UCSD-AML1 (cell line): ENCODE results near the gene KCND3.
A peak's percentile ranks its signal among the peaks of the same experiment; 100 is the strongest.
"Not testable (repeated sequence)": the region's sequence is repeated elsewhere in the genome, so short reads cannot be mapped to it uniquely, and the experiment has no call there.

Experiments used
- DNase-seq: peaks from one replicate; lab custom pipeline; 2025; ENCODE audit not compliant: unreplicated experiment; lab: John Stamatoyannopoulos, UW

Gene KCND3

DNA sequence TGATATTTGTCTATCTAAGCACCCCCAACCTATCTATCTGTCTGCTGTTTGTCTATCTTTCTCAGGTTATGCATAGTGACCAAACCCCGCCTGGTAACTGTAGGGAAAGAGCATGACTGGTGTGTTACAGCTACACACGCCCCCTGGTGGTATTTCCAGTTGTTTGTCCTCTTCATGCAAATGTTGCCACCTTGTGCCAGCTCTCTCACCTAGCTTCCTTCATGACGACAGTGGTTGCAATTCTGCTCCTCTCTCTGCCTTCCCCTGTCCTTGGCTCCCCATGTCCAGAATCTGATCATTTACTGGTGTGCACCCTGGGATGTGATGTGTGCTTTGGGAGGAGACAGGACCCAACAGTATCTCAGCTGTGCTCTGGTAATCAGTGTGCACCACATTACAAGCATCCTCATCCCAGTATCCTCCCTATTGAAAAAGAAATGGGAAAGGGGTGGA lies 242.2 kb downstream of the KCND3 start:
- peak; percentile 36 for DNase-seq

- no peak for DNase-seq
These were observed 242.9 kb downstream of the KCND3 start for GRCh38 chr1:111746614-111746999.

DNA sequence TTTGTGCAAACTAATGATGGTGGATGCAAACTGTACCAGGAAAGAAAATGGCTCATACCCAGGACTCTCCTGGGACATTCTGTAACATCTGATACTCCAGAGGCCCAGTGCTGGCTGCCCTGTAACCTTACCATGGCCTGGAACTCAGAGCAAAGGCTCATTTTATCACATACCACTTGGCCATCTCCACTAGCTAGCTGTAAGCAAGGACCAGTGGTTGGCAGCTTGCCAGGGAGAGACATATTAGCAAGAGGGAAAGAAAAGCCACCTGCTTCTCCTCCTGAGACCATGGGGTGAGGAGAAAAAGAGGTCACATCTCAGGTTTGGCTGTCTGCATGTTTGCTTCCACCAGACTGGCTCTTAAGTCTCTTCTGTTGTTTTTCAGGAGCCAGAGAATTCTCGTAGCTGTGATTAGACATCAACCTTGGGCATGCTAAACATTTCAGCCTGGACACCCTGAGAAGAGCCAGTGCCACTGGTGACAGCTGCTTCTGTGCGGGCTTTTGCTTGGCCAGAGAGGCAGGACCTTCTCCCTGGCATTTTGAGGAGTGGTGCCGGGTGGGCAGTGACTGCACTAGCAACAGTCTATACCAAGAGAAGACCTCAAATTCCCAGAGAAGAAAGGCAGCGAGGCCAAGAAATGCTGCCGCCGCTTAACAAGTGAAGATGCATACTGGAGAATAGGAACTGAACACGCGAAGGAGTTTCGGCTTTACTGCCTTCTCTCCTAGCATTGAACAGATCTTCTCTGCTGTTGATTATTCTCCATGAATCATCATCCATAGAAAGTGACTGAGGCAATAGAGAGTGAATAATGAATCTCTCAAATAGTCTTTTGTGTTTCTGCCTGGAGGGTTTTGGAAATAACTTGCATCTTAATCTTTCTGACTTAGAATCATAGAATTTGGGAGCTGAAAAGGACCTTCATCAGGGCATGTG lies 243.5 kb downstream of the KCND3 start:
- no peak for DNase-seq

DNA sequence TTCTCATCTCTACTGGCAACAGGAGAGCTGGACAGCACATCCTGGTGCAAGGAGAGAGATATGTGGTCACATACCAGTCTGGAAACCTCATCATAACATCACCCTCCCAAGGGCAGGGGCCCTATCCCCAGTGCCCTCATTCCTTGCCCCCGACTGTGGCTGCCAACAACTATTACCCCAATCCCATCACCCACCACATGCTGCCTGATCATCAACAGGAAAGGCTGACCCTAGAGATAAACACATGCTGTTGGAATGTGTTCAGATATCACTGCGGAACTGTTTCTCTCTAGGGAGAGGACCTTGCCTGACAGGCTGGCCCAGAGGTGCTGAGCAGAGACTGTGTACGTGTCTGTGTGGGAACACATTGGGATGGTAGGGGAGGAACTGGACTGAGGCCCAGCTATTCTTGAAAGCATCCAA lies 245.8 kb downstream of the KCND3 start:
- DNase-seq = no peak

DNA sequence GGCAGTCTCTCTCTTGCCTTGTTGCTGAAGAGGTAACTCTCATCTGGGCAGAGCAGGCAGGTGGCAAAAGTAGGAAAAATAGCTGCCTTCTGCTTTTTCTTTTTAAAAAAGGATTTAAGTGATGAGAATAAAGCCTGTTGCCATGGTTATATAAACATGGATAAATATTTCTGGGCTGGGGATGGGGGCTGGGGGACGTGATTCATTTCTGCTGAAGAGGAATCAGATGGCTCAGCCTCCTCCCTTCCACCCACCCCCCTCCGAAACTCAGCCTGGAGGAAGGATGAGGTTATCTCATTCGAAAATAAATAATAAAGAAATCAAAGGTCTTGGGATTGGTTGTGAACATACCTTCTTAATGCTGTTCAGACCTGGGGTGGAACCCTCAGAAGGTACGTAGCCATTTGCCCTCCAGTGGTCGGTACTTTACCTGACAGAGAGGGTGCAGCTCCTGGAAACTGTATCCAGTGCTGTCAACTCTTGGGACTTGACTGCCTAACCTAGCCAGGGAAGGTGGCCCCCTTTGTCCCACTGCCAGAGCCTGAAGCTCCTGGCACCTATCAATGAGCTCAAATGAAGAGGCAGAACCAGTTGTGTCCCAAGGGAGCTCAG lies 246.4 kb downstream of the KCND3 start:
- DNase-seq = no peak

GRCh38 chr1:111742292-111742691 lies 247.2 kb downstream of the KCND3 start:
- not testable (repeated sequence) for DNase-seq

DNA sequence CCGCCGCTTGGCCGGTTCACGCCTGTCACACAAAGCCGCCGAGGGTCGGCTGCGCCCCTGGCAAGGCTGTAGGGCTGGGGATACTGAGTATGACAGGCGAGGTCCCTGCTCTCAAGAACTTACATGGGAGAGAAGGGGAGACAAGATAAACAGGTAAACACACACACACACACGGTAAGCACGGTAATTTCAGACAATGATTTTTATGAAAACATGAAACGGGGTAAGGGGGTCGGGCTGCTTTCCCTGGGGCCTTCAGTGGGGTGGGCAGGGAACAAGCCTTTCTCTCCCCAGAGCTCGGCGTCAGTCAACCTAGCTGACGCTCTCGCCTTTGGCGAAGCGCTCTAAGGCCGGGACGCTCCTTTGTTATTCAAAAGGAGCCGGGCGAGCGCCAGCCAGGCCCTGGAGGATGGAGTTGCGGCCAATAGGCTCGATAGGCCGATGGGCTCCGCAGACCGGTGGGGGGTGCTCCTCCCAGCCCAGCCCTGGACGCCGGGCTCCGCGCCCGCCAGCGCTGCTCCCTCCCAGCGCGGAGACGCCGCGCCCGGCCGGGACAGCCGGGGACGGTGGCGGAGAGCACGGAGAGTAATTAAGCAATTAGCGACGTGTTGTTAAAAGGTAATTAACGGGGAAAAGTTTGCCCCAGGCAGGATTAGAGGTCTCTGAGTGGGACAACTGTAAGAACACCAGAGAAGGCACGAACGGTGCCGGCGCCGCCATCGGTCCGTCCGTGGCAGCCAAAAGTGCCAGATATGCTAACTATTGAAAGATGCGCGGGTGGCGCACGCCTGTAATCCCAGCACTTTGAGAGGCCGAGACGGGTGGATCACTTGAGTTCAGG lies 249.3 kb downstream of the KCND3 start:
- no peak for DNase-seq

- DNase-seq = peak; percentile 88
These were observed 250.1 kb downstream of the KCND3 start, which contains the start of gene INKA2 for GRCh38 chr1:111739194-111739924. Gene INKA2, minus strand, starts transcription at chr1:111739395. Its CDS starts 153 bp downstream, at chr1:111739242.

GRCh38 chr1:111738436-111739193 lies 250.9 kb downstream of the KCND3 start:
- DNase-seq = peak; percentile 37

GRCh38 chr1:111738133-111738435 lies 251.4 kb downstream of the KCND3 start:
- DNase-seq = no peak

GRCh38 chr1:111737216-111738132 lies 252.0 kb downstream of the KCND3 start:
- peak; percentile 30 for DNase-seq

DNA sequence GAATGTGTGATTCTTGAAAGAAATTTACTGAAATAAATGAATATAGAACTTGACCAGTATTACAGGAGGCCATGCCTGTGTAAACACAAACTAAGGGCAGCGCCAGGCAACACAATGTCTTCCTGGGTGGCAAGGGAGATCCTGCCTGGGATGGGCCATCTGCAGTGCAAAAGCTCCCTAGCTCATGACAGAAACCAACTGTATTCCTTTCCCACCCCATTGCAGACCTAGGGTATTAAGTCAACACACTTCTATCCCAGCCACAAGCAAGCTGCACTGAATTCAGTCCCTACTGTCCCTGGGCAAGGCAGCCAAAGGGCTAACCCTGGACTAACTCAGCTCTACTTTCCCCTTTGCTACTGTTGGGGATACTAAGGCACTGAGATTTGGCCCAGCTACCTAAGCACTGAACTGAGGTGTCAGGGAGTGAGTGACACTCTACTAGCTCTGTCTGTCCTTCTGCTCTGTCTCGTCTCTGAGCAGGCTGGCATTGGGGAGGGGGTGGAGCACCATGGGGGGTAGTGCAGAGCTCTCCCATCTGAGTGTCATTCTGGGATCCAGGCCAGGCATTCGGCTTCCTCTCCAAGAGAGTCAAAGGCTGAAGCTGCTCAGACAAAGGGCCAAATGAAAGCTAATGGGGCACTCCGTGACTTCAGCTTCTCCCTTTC lies 252.8 kb downstream of the KCND3 start:
- DNase-seq = no peak

GRCh38 chr1:111735858-111736544 lies 253.5 kb downstream of the KCND3 start:
- no peak for DNase-seq

- no peak for DNase-seq
These were observed 254.1 kb downstream of the KCND3 start for GRCh38 chr1:111735321-111735720.

DNA sequence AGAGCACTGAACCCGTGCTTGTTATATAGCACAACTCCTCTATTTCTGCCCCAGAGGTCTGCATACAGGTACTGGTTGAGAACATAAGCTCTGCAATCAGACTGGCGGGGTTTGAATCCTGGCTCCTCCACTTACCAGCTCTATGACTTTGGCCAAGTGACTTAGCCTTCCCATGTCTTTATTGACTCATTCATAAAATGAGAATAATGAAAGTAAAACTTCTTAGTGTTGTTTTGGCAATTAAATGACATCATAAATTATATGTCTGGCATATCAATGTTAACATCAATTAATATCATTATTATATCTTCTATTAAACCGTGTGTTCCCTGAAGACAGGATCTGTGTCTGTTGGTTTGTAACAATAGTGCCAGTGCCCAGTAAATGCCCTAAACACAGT lies 254.6 kb downstream of the KCND3 start:
- DNase-seq = no peak

GRCh38 chr1:111734426-111734825 lies 255.0 kb downstream of the KCND3 start:
- DNase-seq = no peak

GRCh38 chr1:111733992-111734341 lies 255.5 kb downstream of the KCND3 start:
- peak; percentile 49 for DNase-seq
